ENCODE data around the gene PUM2. TPM values are rescaled to one million over a fixed set of nuclear protein-coding genes. Genes with fewer than 3 reads are reported as not detected.

The PUM2 gene
- total RNA-seq, 5 donors from 2014 or later (not counting 1 experiment from before 2014, with no cell fraction given): 128 to 154 (median 138) TPM

DNA sequence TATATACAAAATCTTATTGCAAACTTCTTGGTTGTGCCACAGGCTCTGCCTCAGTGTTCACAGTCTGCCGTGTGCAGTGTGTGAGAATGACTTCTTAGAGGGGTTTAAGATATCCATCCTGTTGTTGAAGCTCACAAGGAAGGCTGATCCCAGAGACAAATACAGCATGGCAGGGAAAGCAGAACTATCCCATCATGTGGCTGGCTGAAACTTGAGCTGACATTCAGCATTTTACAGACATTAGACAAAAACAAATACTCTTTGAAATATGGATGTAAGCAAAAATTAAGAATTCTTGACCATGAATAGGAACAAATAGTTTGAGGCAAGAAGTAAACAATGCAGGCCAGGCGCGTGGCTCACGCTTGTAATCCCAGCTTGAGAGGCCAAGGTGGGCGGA, 12.9 kb upstream of the PUM2 start:
- DNase-seq (no peak), ATAC-seq (replicated peaks in 1 of 4) (no peak)
- Mint-ChIP-seq H3K36me3 (no peaks in the 10 kb centered on the region), H3K27me3 (no peaks in the 10 kb centered on the region), H3K27ac (no peak overlapping the region), H3K4me1 (peaks cover 0 to 13% (median 9%) of the 10 kb centered on the region in 3 donors), H3K4me3 (no peak overlapping the region), H3K9me3 (peaks cover 0 to 2% (median 0%) of the 10 kb centered on the region in 3 donors)
- ChIA-PET POLR2A (no interaction called here), CTCF (no interaction called here)
- WGBS (ENCODE audit: insufficient coverage): 100% methylated on average over 4 of the region's 5 CpGs
- no peaks in the 10 kb centered on the region for H3K4me1 ChIP-seq (ENCODE audit: control insufficient read depth in 1 of 2, extremely low read depth in 1 of 2, insufficient read depth in 2 of 2, low read length in 2 of 2)
- no peaks in the 10 kb centered on the region for H3K9me3 ChIP-seq
- H3K36me3 ChIP-seq (ENCODE audit: control insufficient read depth in 2 of 2, extremely low read depth in 1 of 2, insufficient read depth in 1 of 2, low read length in 1 of 2): no peaks in the 10 kb centered on the region
- no peak overlapping the region for H3K27ac ChIP-seq (ENCODE audit: low read length)
- H3K4me3 ChIP-seq (ENCODE audit: control insufficient read depth in 1 of 2, extremely low read depth in 1 of 2, low read length in 1 of 2): no peak overlapping the region
- H3K27me3 ChIP-seq (replicated peaks in 1 of 2; ENCODE audit: control insufficient read depth in 2 of 2, extremely low read depth in 1 of 2, insufficient read depth in 2 of 2, low read length in 1 of 2): no peaks in the 10 kb centered on the region

DNA sequence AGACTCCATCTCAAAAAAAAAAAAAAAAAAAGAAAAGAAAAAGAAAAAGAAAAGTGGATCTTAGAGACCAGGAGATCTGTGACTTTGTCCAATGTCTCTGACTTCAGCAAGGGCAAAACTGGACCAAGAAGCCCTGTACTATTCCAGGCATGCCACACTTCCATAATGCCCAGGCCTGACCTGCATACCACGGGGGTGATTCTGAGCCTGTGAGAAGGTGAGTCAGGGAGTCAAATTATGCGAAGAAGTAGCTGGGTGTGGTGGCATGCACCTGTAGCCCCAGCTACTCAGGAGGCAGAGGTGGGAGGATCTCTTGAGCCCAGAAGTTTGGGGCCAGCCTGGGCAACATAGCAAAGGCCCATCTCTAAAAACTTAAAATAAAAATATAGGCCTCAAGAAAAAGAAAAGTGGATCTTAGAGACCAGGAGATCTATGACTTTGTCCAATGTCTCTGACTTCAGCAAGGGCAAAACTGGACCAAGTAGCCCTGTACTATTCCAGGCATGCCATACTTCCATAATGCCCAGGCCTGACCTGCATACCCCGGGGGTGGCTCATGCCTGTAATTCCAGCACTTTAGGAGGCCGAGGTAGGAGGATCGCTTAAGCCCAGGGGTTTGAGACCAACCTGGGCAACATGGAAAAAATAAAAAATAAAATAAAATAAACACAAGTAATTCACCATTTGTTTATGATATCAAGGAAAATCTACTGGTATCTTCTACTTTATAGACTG, 12.2 kb upstream of the PUM2 start:
- no peaks in the 10 kb centered on the region for H3K27me3 ChIP-seq (replicated peaks in 1 of 2; ENCODE audit: control insufficient read depth in 2 of 2, extremely low read depth in 1 of 2, insufficient read depth in 2 of 2, low read length in 1 of 2)
- no peaks in the 10 kb centered on the region for H3K36me3 ChIP-seq (ENCODE audit: control insufficient read depth in 2 of 2, extremely low read depth in 1 of 2, insufficient read depth in 1 of 2, low read length in 1 of 2)
- no peaks in the 10 kb centered on the region for H3K4me1 ChIP-seq (ENCODE audit: control insufficient read depth in 1 of 2, extremely low read depth in 1 of 2, insufficient read depth in 2 of 2, low read length in 2 of 2)
- no peak for ATAC-seq (replicated peaks in 1 of 4)
- H3K4me1 Mint-ChIP-seq: peaks cover 0 to 13% (median 9%) of the 10 kb centered on the region in 3 donors
- ChIA-PET POLR2A (no interaction called here), CTCF (no interaction called here)
- DNase-seq: no peak
- H3K27ac Mint-ChIP-seq: no peak overlapping the region
- WGBS (ENCODE audit: insufficient coverage): 100% methylated on average over 2 of the region's 5 CpGs
- peaks cover 0 to 2% (median 0%) of the 10 kb centered on the region in 3 donors for H3K9me3 Mint-ChIP-seq
- no peak overlapping the region for H3K4me3 ChIP-seq (ENCODE audit: control insufficient read depth in 1 of 2, extremely low read depth in 1 of 2, low read length in 1 of 2)
- H3K4me3 Mint-ChIP-seq: no peak overlapping the region
- H3K27me3 Mint-ChIP-seq: no peaks in the 10 kb centered on the region
- H3K27ac ChIP-seq (ENCODE audit: low read length): no peak overlapping the region
- no peaks in the 10 kb centered on the region for H3K36me3 Mint-ChIP-seq
- no peaks in the 10 kb centered on the region for H3K9me3 ChIP-seq

DNA sequence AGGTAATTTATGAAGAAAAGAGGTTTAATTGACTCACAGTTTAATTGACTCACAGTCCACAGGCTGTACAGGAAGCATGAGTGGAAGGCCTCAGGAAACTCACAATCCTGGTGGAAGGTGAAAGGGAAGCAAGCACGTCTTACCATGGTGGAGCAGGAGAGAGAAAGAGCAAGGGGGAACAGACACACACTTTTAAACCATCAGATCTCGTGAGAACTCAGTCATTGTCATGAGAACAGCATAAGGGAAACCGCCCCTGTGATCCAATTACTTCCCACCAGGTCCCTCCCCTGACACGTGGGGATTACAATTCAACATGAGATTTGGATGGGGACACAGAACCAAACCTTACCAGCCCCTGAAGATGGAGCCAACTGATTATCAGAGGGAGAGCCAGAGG, 11.2 kb upstream of the PUM2 start:
- no peaks in the 10 kb centered on the region for H3K27me3 ChIP-seq (replicated peaks in 1 of 2; ENCODE audit: control insufficient read depth in 2 of 2, extremely low read depth in 1 of 2, insufficient read depth in 2 of 2, low read length in 1 of 2)
- Mint-ChIP-seq H3K4me1 (peaks cover 0 to 13% (median 9%) of the 10 kb centered on the region in 3 donors), H3K9me3 (no peaks in the 10 kb centered on the region), H3K27ac (no peak overlapping the region), H3K27me3 (no peaks in the 10 kb centered on the region), H3K36me3 (no peaks in the 10 kb centered on the region), H3K4me3 (no peak overlapping the region)
- H3K9me3 ChIP-seq: no peaks in the 10 kb centered on the region
- H3K36me3 ChIP-seq (ENCODE audit: control insufficient read depth in 2 of 2, extremely low read depth in 1 of 2, insufficient read depth in 1 of 2, low read length in 1 of 2): no peaks in the 10 kb centered on the region
- ChIA-PET POLR2A (no interaction called here), CTCF (interaction anchor here in 1 of 2 donors (0.6 kb wide), 1 partner anchor 20 kb away, joined by 3 read pairs; no protein-coding TSS in a partner anchor)
- DNase-seq (no peak), ATAC-seq (replicated peaks in 1 of 4) (no peak)
- H3K4me3 ChIP-seq (ENCODE audit: control insufficient read depth in 1 of 2, extremely low read depth in 1 of 2, low read length in 1 of 2): no peak overlapping the region
- H3K4me1 ChIP-seq (ENCODE audit: control insufficient read depth in 1 of 2, extremely low read depth in 1 of 2, insufficient read depth in 2 of 2, low read length in 2 of 2): no peaks in the 10 kb centered on the region
- 80% methylated on average over 1 of the region's 4 CpGs for WGBS (ENCODE audit: insufficient coverage)
- no peak overlapping the region for H3K27ac ChIP-seq (ENCODE audit: low read length)

DNA sequence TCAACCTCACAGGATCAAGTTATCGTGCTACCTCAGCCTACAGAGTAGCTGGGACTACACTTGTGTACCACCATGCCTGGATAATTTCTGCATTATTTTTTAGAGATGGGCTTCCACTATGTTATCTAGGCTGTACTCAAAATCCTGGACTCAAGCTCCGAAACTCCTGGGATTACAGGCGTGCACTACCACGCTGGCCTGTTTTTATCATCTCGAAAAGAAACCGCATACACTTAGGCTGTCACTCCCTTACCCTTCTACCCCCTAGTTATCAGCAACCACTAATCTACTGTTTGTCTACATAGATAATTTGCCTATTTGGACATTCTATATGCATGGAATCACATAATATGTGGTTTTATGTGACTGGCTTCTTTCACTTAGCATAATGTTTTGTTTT, 8.5 kb upstream of the PUM2 start:
- Mint-ChIP-seq H3K4me1 (no peaks in the 10 kb centered on the region), H3K9me3 (no peaks in the 10 kb centered on the region), H3K4me3 (no peak overlapping the region), H3K36me3 (no peaks in the 10 kb centered on the region), H3K27ac (no peak overlapping the region), H3K27me3 (no peaks in the 10 kb centered on the region)
- Histone ChIP-seq H3K4me3 (ENCODE audit: control insufficient read depth in 1 of 2, extremely low read depth in 1 of 2, low read length in 1 of 2) (no peak overlapping the region), H3K27me3 (replicated peaks in 1 of 2; ENCODE audit: control insufficient read depth in 2 of 2, extremely low read depth in 1 of 2, insufficient read depth in 2 of 2, low read length in 1 of 2) (no peaks in the 10 kb centered on the region), H3K27ac (ENCODE audit: low read length) (no peak overlapping the region), H3K36me3 (ENCODE audit: control insufficient read depth in 2 of 2, extremely low read depth in 1 of 2, insufficient read depth in 1 of 2, low read length in 1 of 2) (no peaks in the 10 kb centered on the region), H3K9me3 (no peaks in the 10 kb centered on the region), H3K4me1 (ENCODE audit: control insufficient read depth in 1 of 2, extremely low read depth in 1 of 2, insufficient read depth in 2 of 2, low read length in 2 of 2) (no peaks in the 10 kb centered on the region)
- WGBS (ENCODE audit: insufficient coverage): 96% methylated on average over 3 of the region's 6 CpGs
- no peak for ATAC-seq (replicated peaks in 1 of 4)
- no peak for DNase-seq
- ChIA-PET POLR2A (interaction anchor here in 1 of 2 donors (0.5 to 0.7 kb wide), 2 partner anchors 61 to 89 kb away, joined by 3 to 6 read pairs; no protein-coding TSS in a partner anchor), CTCF (no interaction called here)

DNA sequence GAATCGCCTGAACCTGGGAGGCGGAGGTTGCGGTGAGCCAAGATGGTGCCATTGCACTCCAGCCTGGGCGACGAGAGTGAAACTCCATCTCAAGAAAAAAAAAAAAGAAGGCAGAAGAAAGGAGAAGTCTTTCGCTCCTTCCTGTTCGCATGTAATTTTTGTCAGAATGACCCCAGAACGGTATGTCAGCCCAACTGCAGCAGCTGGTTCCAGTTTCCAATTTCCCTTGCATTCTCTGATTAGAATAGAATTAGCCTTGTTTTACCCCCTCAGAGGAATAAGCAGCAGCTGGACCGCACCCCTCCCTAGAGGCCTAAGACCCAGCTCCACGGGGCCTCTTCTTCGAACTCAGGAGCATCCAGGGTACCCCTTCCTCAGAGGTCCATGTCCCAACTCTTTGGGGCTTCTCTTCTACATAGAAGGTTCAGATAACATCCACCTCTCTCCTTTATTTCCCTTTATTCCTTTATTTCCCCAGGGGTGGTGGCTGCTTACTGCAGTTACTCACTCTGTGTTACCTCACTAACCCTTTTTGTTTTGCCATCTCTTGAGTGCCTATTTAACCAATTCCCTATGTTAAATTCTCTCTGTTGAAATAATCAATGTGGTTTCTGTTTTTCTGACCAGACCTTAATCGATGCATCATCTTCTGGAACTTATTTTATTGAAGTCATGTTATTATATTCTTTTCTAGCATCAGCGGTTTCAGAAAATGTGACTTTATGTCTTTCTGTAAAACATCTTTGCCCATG, 7.2 kb upstream of the PUM2 start:
- ChIA-PET CTCF (no interaction called here), POLR2A (no interaction called here)
- H3K4me1 Mint-ChIP-seq: peaks cover 0 to 8% (median 0%) of the 10 kb centered on the region in 3 donors
- no peaks in the 10 kb centered on the region for H3K27me3 Mint-ChIP-seq
- no peak overlapping the region for H3K4me3 ChIP-seq (ENCODE audit: control insufficient read depth in 1 of 2, extremely low read depth in 1 of 2, low read length in 1 of 2)
- DNase-seq: no peak
- H3K4me3 Mint-ChIP-seq: no peak overlapping the region
- no peak overlapping the region for H3K27ac Mint-ChIP-seq
- H3K27me3 ChIP-seq (replicated peaks in 1 of 2; ENCODE audit: control insufficient read depth in 2 of 2, extremely low read depth in 1 of 2, insufficient read depth in 2 of 2, low read length in 1 of 2): no peaks in the 10 kb centered on the region
- ATAC-seq (replicated peaks in 1 of 4): no peak
- no peaks in the 10 kb centered on the region for H3K36me3 ChIP-seq (ENCODE audit: control insufficient read depth in 2 of 2, extremely low read depth in 1 of 2, insufficient read depth in 1 of 2, low read length in 1 of 2)
- no peak overlapping the region for H3K27ac ChIP-seq (ENCODE audit: low read length)
- peaks cover 0 to 4% of the 10 kb centered on the region in 2 experiments for H3K4me1 ChIP-seq (ENCODE audit: control insufficient read depth in 1 of 2, extremely low read depth in 1 of 2, insufficient read depth in 2 of 2, low read length in 2 of 2)
- H3K9me3 Mint-ChIP-seq: no peaks in the 10 kb centered on the region
- no peaks in the 10 kb centered on the region for H3K36me3 Mint-ChIP-seq
- 96% methylated on average over 9 of the region's 13 CpGs for WGBS (ENCODE audit: insufficient coverage)
- H3K9me3 ChIP-seq: no peaks in the 10 kb centered on the region

DNA sequence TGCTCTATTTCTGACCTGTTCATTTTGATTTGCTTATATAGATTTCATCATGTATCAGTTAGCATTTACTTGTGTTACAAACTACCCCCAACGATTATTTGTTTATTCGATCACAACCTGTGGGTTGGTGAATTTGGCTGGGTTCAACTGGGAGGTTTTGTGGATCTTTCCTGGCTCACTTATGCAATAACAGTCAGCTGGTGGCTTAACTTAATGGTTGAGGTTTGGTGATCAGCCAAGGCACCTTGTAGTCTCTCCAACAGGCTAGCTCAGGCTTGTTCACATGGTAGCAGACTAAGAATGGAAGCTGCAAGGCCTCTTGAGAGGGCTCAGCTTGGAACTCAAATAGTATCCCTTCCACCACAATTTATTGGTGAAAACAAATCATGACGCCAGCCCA, 5.4 kb upstream of the PUM2 start:
- Mint-ChIP-seq H3K4me1 (peaks cover 0 to 8% (median 0%) of the 10 kb centered on the region in 3 donors), H3K9me3 (no peaks in the 10 kb centered on the region), H3K4me3 (no peak overlapping the region), H3K27ac (no peak overlapping the region), H3K27me3 (no peaks in the 10 kb centered on the region), H3K36me3 (no peaks in the 10 kb centered on the region)
- no CpG with 5 or more reads among the region's 3 CpGs for whole genome bisulfite sequencing (ENCODE audit: insufficient coverage)
- ATAC-seq (replicated peaks in 1 of 4): no peak
- H3K27ac ChIP-seq (ENCODE audit: low read length): no peak overlapping the region
- no peaks in the 10 kb centered on the region for H3K27me3 ChIP-seq (replicated peaks in 1 of 2; ENCODE audit: control insufficient read depth in 2 of 2, extremely low read depth in 1 of 2, insufficient read depth in 2 of 2, low read length in 1 of 2)
- no peak overlapping the region for H3K4me3 ChIP-seq (ENCODE audit: control insufficient read depth in 1 of 2, extremely low read depth in 1 of 2, low read length in 1 of 2)
- peaks cover 11 to 22% of the 10 kb centered on the region in 2 experiments for H3K4me1 ChIP-seq (ENCODE audit: control insufficient read depth in 1 of 2, extremely low read depth in 1 of 2, insufficient read depth in 2 of 2, low read length in 2 of 2)
- DNase-seq: no peak
- H3K9me3 ChIP-seq: no peaks in the 10 kb centered on the region
- POLR2A ChIA-PET: no interaction called here
- CTCF ChIA-PET: no interaction called here
- H3K36me3 ChIP-seq (ENCODE audit: control insufficient read depth in 2 of 2, extremely low read depth in 1 of 2, insufficient read depth in 1 of 2, low read length in 1 of 2): no peaks in the 10 kb centered on the region
